Erythroblast (primary cell): ENCODE data around the gene ACRBP.
A peak's percentile ranks its signal among the peaks of the same experiment; 100 is the strongest.

Source experiments
- DNase-seq, 2 experiments: peaks; one replicate each; lab custom pipeline; 2025; lab: John Stamatoyannopoulos, UW
- GATA1 ChIP-seq: IDR thresholded peaks from 2 replicates; pipeline ENCODE4 v1.6.1; 2011; ENCODE audit warnings: low read depth, mild to moderate bottlenecking, control low read depth, low read length, moderate library complexity
- POLR2A ChIP-seq: IDR thresholded peaks from 2 replicates; pipeline ENCODE4 v1.6.1; 2011; ENCODE audit warnings: mild to moderate bottlenecking, low read length

Gene ACRBP

GRCh38 chr12:6640497-6640896, 6.7 kb downstream of the ACRBP start:
- no peak for DNase-seq
- no peak for TF ChIP-seq GATA1
- no peak for TF ChIP-seq POLR2A

DNA sequence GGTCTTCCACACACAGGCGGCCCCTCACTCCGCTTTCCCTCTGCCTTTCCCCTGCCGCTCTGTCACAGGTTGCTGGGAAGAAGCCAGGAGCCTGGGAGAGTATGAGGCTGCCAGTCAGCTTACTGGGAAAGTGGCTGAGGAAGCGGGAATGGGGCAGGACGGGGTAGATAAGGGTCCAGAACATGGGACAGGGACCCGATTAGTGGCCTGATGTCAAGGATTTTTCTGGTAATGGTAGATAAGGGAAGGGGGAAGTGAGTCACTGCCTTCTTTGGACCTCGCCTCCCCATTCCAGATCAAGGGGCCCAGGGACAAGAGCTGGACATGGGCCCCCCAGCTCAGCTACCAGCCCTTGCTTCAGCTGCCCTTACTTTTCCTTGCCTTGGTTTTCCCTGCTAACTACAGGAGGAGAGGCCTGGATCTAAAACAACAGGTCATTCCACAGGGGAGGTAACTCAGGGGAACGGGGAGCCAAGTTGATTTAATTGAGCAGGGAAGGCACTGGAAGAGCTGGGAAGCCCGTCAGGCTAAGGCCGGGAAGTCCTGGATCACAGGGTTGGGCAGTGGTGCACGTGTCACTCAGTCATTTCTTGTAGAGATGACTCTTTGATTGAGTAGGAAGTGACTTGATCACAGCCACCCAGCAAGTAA, 8.0 kb downstream of the ACRBP start:
- TF ChIP-seq GATA1, result no peak
- peak; percentile 59 to 65 for DNase-seq

DNA sequence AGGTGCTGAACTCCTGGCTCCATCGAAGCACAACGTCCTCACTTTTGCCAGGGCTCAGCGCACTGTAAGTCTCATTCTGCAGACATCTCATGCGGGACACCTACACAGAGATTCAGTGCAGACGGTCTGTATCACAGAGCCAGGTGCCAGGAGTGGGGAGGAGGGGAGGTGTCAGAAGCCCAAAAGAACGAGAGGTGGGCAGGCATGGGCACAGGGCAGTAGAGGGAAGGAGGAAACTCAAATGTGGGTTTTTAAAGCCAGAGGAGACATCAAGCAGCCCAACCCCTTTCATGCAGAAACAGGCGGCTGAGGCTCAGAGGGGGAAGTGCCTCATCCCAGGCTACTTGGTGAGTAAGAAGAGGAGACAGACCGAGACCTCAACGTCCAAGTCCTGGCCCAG, 8.9 kb downstream of the ACRBP start:
- TF ChIP-seq POLR2A (no peak), GATA1 (no peak)
- no peak for DNase-seq

GRCh38 chr12:6635856-6636531, 11.2 kb downstream of the ACRBP start, which contains the start of gene LPAR5:
Gene LPAR5 (minus strand): TSS chr12:6635959. CDS start chr12:6621248, 14,711 bp downstream.
- DNase-seq, result peak; percentile 78 to 83
- TF ChIP-seq POLR2A (peak; percentile 75), GATA1 (no peak)

GRCh38 chr12:6635375-6635855, 11.8 kb downstream of the ACRBP start:
- peak in 1 of 2 experiments; percentile 48 for DNase-seq
- no peak for TF ChIP-seq GATA1
- TF ChIP-seq POLR2A, result no peak

- no peak for DNase-seq
- no peak for TF ChIP-seq GATA1
- TF ChIP-seq POLR2A, result no peak
Measured at GRCh38 chr12:6632026-6632983, 14.9 kb downstream of the ACRBP start.

GRCh38 chr12:6631549-6631961, 15.7 kb downstream of the ACRBP start:
- TF ChIP-seq POLR2A (peak; percentile 56), GATA1 (no peak)
- peak in 1 of 2 experiments; percentile 32 for DNase-seq

DNA sequence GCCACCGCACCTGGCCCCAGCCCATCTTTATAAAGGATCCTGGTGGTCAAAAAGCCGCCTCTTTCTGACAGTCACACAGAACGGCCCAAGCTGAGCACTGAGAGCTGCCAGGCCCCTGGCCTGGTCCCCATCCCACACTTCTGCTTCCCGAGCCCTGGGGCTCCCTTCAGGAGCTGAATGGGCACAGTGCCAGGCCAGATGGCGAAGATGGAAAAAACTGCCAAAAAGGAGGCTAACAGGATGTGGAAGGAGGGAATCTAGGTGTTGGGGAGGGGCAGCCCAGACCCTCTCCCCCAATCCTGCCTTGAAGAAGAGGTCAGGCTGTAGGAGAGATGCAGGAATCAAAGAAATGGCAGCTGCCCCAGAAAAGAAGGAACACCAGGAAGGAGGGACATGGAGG, 16.5 kb downstream of the ACRBP start:
- TF ChIP-seq GATA1 (no peak), POLR2A (no peak)
- no peak for DNase-seq

DNA sequence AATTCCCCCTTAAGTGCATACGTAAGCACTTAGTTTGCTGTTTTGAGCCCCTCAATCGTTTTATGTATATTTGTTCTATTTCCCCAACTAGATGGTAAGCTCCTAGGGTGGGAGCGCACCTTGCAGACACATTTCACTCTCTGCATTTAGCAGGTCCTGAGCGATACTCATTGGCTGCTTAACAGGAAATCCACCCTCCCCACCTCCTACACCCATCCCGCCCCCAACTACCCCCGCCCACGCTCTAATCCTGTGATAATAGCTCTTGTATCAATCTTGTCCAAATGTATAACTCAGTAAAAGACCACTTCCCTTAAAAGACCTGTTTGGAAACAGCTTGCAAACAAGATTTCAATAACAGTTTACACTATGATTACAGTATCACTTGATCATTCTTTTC, 19.6 kb downstream of the ACRBP start:
- no peak for TF ChIP-seq GATA1
- no peak for DNase-seq

- DNase-seq, result no peak
- no peak for TF ChIP-seq POLR2A
- no peak for TF ChIP-seq GATA1
Measured at GRCh38 chr12:6626654-6627283, 20.5 kb downstream of the ACRBP start.

DNA sequence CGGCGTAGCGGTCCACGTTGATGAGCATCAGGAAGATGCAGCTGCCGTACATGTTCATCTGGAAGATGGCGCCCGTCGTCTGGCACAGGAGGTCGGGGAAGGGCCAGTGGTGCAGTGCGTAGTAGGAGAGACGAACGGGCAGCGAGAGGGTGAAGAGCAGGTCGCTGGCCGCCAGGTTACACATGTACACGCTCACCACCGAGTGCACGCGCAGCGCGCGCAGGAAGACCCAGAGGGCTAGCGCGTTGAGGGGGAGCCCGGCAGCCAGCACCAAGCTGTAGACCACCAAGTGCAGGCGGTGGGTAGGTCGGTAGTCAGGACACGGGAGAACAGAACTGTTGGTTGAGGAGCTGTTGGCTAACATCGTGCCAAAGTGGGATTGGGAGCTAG, 26.4 kb downstream of the ACRBP start:
- DNase-seq, result no peak
- no peak for TF ChIP-seq GATA1
- TF ChIP-seq POLR2A, result no peak

DNA sequence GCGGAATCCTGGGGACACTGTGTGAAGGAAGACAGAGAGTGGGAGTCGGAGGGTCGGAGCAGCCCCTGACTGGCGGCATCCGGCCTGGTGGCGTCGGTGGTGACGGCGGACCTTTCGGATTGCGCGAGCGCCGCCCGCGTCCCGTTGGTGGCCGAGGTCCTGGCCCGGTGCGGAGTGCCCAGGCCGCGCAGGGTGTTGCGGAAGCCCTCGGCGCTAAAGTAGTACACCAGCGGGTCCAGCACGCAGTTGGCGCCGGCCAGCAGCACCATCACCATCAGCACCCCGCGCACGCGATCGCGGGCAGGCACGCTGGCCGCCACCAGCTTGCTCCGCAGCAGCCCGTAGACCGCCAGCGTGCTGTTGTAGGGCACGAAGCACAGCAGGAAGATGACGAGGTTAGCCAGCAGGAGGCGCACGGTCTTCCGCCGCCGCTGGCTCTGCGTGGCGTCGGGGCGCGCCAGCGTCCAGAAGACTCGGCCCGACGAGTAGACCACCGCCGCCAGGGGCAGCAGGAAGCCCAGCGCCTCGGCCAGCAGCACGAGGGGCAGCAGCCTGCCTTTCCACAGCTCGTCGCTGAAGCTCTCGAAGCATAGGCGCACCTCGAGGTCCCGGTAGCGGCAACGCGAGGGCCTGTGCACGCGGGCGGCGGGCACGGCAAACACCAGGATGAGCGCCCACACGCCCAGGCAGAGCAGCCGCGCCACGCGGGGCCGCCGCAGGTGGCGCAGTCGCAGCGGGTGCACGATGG, 26.9 kb downstream of the ACRBP start:
- TF ChIP-seq GATA1 (no peak), POLR2A (no peak)

DNA sequence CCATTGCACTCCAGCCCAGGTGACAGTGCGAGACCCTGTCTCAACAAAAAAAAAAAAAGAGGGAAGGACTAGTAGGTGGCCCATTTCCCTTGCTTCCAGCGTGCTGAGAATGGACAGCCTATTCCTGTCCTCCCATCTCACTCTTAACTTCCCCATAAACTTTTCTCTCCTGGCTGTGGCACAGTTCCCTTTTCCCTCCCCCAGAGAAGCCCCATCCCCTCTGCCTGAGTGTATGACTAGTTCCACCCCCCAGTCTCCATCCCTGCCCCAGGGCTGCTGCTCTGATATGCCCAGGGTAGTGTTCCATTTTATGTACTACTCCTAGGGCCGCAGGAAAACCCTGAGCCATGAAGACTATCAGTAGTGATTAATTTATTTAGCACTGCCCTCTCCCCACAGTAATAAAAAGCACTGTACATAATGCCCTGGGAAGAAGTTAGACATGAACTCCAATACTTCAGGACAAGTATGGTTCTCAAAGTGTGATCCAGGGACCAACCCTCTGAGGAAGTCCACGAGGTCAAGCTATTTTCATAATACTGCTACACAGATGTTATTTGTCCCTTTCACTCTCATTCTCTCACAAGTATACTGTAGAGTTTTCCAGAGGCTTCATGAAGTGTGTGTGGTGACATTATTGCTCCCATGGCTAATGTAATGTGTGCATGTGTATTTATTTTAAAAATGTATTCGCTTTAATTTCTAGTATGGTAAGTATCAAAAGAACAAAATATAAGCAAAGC, 28.6 kb downstream of the ACRBP start:
- DNase-seq, result no peak
- TF ChIP-seq GATA1, result no peak
- no peak for TF ChIP-seq POLR2A

More for the DNA sequence above, 26.9 kb downstream of the ACRBP start:
- DNase-seq, result peak; percentile 47 to 58
